GM12878 (cell line): ENCODE measurements around the gene LIG1. TPM values are rescaled to one million over a fixed set of nuclear protein-coding genes. Genes with fewer than 3 reads are reported as not detected.

Source experiments
- ATF7 ChIP-seq: fragments of 450-650 bp; IDR thresholded peaks from 2 replicates; pipeline ENCODE4 v1.6.1; 2016; ENCODE audit warnings: low read depth, mild to moderate bottlenecking
- CHD2 ChIP-seq: IDR thresholded peaks from 2 replicates; pipeline ENCODE4 v1.6.1; 2011; ENCODE audit warnings: low read depth, low read length, improper control_type of control experiment, borderline replicate concordance
- CREB1 ChIP-seq: IDR thresholded peaks from 2 replicates; pipeline ENCODE4 v1.6.1; 2012; ENCODE audit warnings: low read depth, mild to moderate bottlenecking, inconsistent platforms
- E4F1 ChIP-seq: fragments of 450-650 bp; IDR thresholded peaks from 2 replicates; pipeline ENCODE4 v1.6.1; 2018; ENCODE audit warnings: borderline replicate concordance, mild to moderate bottlenecking; ENCODE audit not compliant: partially characterized antibody
- ETV6 ChIP-seq, 2 experiments: fragments of 450-650 bp in 1 of 2; IDR thresholded peaks in 1 of 2; conservative IDR thresholded peaks in 1 of 2; 2 replicates each; pipeline ENCODE4 v1.6.1; 2014; ENCODE audit warnings: antibody characterized with exemption in 1 of 2, borderline replicate concordance in 1 of 2, low read depth in 1 of 2, mild to moderate bottlenecking in 1 of 2, moderate library complexity in 1 of 2
- GATAD2B ChIP-seq: fragments of 450-650 bp; conservative IDR thresholded peaks from 2 replicates; pipeline ENCODE4 v1.6.1; 2017; ENCODE audit warnings: low read depth, mild to moderate bottlenecking, moderate library complexity
- MYC ChIP-seq: IDR thresholded peaks from 2 replicates; pipeline ENCODE4 v1.6.1; 2011; ENCODE audit warnings: mild to moderate bottlenecking, low read length, moderate library complexity, inconsistent platforms; ENCODE audit not compliant: insufficient read depth, insufficient replicate concordance, insufficient read length, severe bottlenecking
- POLR2A ChIP-seq: IDR thresholded peaks from 2 replicates; pipeline ENCODE4 v1.6.1; 2011; ENCODE audit warnings: low read depth, mild to moderate bottlenecking, low read length
- PRDM15 ChIP-seq: fragments of 450-650 bp; formaldehyde crosslinking; IDR thresholded peaks from 2 replicates; pipeline ENCODE4 v1.4.0; 2020; ENCODE audit warnings: mild to moderate bottlenecking, moderate library complexity
- SUPT20H ChIP-seq: IDR thresholded peaks from 2 replicates; pipeline ENCODE4 v1.6.1; 2011; ENCODE audit warnings: low read depth, mild to moderate bottlenecking, low read length, moderate library complexity, borderline replicate concordance; ENCODE audit not compliant: control insufficient read depth
- YBX1 ChIP-seq: fragments of 450-650 bp; IDR thresholded peaks from 2 replicates; pipeline ENCODE4 v1.6.1; 2016; ENCODE audit warnings: antibody characterized with exemption
- ZNF274 ChIP-seq: IDR thresholded peaks from one replicate; pipeline ENCODE4 v1.8.0; 2011; ENCODE audit not compliant: insufficient read length, insufficient read depth
- polyA plus RNA-seq, 11 experiments: library from polyadenylated mRNA; depleted of rRNA in 4 of 11; unstranded in 6 of 11; stranded (reverse) in 5 of 11; fragments of >200 nt; fragmentation: Nextera tagmentation in 4 of 11; fragmentation: Illumina TruSeq in 1 of 11; extraction: Ambion mirVana in 4 of 11; extraction: Trizol in 1 of 11; gene quantifications; 1 replicate in 1 of 11; 2 replicates in 10 of 11; pipeline versions ENCODE4 v1.2.1 to v1.2.3, GENCODE V29; 2011 to 2016; ENCODE audit warnings: inconsistent platforms in 2 of 11, missing spikeins in 2 of 11, low read depth in 1 of 11
- total RNA-seq, 4 experiments: library from RNA; depleted of rRNA in 3 of 4; stranded (reverse); fragments of >200 nt in 3 of 4; fragmentation: Illumina TruSeq in 1 of 4; extraction: Trizol in 1 of 4; gene quantifications; 2 replicates each; pipeline versions ENCODE4 v1.2.1 to v1.2.3, GENCODE V29; 2013 to 2021

The LIG1 gene
- total and polyA plus RNA-seq, 10 of the 15 experiments (the other 5 are each of a cell fraction or from before 2014, with no cell fraction given), result 7.8 to 117 (median 73.7) TPM

GRCh38 chr19:48147597-48148175 is 22.5 kb downstream of the LIG1 start (continued):
- no peak for TF ChIP-seq CHD2
- TF ChIP-seq SUPT20H, result no peak
- no peak for TF ChIP-seq MYC
- TF ChIP-seq YBX1, result no peak
- TF ChIP-seq ZNF274, result no peak
- TF ChIP-seq GATAD2B, result no peak
- TF ChIP-seq POLR2A, result no peak
- no peak for TF ChIP-seq ATF7
- TF ChIP-seq CREB1, result no peak
- no peak for TF ChIP-seq PRDM15 (CRISPR knock-in tag)
- TF ChIP-seq E4F1, result no peak
- no peak for TF ChIP-seq ETV6 (conservative IDR thresholded peaks at IDR 0.05 in 1 of 2, IDR thresholded peaks at IDR 0.05 in 1 of 2; ENCODE audit: borderline replicate concordance in 1 of 2, low read depth in 1 of 2)
